ENCODE data around the gene RBP3. TPM values are rescaled to one million over a fixed set of nuclear protein-coding genes. Genes with fewer than 3 reads are reported as not detected.

RBP3 gene
- polyA plus RNA-seq, 6 donors from 2014 or later: not detected

DNA sequence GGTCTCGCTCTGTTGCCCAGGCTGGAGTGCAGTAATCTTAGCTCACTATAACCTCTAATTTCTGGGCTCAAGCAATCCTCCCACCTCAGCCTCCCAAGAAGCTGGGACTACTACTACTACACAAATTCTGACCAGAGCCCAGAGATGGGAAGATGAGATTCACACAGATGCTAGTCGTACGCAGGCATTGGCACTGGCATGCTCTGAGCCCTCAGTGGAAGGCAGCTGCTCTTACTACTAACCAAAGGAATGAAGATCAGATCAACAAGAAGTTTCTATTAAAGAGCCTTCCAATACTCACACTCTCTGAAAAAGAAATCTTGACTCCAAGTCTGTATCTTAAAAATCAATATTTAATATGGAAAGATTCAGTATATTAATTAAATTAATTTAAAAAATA is 15.2 kb upstream of the RBP3 start:
- DNase-seq (no peak), ATAC-seq (ENCODE audit: low read depth in 2 of 2) (no peak)
- Mint-ChIP-seq H3K27me3 (peaks cover 18 to 23% (median 23%) of the 10 kb centered on the region in 3 donors), H3K36me3 (no peaks in the 10 kb centered on the region), H3K4me1 (peaks cover 0 to 8% (median 0%) of the 10 kb centered on the region in 3 donors), H3K9me3 (peaks cover 0 to 8% (median under 1%) of the 10 kb centered on the region in 7 donors), H3K27ac (no peak overlapping the region), H3K4me3 (no peak overlapping the region)

- Mint-ChIP-seq H3K27me3 (peaks cover 22 to 23% (median 23%) of the 10 kb centered on the region in 3 donors), H3K4me1 (peaks cover 0 to 2% (median 0%) of the 10 kb centered on the region in 3 donors), H3K4me3 (no peak overlapping the region), H3K27ac (no peak overlapping the region), H3K36me3 (no peaks in the 10 kb centered on the region), H3K9me3 (peaks cover 0 to 2% (median 0%) of the 10 kb centered on the region in 7 donors)
- no peak for DNase-seq
- no peak for ATAC-seq (ENCODE audit: low read depth in 2 of 2)
Observed at GRCh38 chr10:47333532-47333931, 14.6 kb upstream of the RBP3 start.

DNA sequence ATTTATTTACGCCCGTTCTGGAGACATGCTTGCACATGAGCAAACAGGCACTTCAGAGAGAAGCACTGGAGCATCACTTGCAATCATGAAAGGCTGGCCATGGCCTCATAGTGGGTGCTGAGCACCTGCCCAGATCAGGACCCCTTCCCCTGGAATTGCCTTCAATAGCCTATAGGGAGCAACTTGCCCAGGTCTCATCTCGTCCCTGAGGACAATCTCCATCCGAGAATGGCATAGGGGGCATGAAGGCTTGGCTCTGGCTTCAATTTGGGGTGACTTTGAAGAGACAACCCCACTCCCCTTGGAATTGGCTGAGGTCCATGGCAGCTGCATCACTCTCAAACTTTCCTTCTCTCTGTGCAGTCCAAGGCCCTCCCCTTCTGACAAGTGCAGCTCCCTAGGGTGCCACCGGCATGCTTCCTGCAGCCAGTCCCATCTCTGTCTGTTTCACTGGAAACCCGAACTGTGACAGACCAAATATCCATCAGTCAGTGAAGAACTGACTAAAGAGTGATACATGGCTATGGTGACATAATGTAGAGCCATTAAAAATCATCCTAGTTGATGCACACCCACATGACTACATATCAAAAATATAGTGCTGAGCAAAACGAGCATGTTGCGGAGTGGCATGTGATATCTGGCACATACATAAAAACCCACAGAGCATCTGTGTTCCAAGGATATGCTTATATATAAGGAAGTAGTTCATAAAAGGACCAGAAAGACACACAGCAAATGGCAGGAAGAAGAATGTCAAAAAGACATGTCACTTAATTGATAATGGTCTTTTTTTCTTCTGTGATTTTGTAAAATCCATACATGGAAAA is 13.5 kb upstream of the RBP3 start:
- ATAC-seq (ENCODE audit: low read depth in 2 of 2) (no peak), DNase-seq (no peak)
- Mint-ChIP-seq H3K36me3 (no peaks in the 10 kb centered on the region), H3K4me1 (peaks cover 0 to 3% (median 0%) of the 10 kb centered on the region in 3 donors), H3K4me3 (no peak overlapping the region), H3K27ac (no peak overlapping the region), H3K9me3 (no peaks in the 10 kb centered on the region), H3K27me3 (peaks cover 24 to 30% (median 28%) of the 10 kb centered on the region in 3 donors)

DNA sequence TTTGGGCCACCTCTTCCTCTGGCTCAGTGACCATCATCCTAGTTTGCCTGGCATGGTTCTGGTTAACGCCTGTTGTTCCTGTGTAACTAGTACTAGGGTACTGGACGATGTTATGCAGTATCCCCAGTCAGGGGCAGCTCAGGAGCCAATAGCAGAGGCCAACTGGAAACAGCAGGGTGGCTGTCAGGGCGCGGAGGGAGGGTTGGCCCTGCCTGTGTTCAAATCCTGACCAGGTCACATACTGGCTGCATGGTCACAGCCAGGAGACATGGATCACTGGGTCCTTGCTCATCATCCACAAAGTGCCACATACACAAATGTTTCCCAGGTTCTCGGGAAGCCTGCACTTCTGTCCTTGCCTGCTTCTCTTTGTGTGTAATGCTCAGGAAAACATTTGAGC is 12.3 kb upstream of the RBP3 start:
- DNase-seq (no peak), ATAC-seq (ENCODE audit: low read depth in 2 of 2) (no peak)
- Mint-ChIP-seq H3K4me1 (peaks cover 4 to 14% (median 8%) of the 10 kb centered on the region in 3 donors), H3K27ac (no peak overlapping the region), H3K27me3 (peaks cover 33 to 43% (median 40%) of the 10 kb centered on the region in 3 donors), H3K4me3 (no peak overlapping the region), H3K9me3 (no peaks in the 10 kb centered on the region), H3K36me3 (no peaks in the 10 kb centered on the region)

DNA sequence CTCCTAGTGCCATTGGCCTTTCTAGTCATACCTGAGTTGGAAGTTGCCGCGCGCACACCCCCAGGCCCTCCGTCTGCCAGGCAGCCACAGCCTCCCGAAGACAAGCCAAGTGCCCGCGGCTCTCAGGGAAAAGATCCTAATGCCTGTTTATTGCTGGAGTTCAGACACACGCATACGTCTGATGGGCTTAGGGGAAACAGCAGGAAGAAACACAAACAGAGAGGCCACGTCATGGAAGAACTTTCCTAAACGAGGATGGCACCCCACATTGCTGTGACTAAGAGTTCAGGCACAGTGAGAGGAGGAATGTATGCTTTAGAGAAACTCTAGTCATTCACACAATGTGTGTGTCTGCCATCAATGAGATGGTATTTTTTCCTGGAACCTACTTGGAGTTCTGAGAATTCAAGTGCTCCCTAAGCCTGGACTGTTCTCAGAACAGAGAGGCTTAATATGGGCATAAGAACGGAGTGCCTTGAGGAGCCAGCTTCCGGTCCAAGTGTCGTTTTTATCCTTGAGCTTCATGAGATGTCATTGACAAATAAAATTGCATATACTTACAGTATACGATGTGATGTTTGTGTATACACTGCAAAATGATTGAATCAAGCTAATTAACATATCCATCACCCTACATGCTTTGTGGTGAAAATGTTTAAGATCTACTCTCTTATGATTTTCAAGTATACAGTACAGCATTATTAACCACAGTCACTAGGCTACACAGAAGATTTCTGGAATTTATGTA is 11.6 kb upstream of the RBP3 start:
- H3K9me3 Mint-ChIP-seq: no peaks in the 10 kb centered on the region
- ATAC-seq (ENCODE audit: low read depth in 2 of 2) (no peak), DNase-seq (no peak)
- no peaks in the 10 kb centered on the region for H3K36me3 Mint-ChIP-seq
- H3K4me1 Mint-ChIP-seq: peaks cover 4 to 14% (median 8%) of the 10 kb centered on the region in 3 donors
- H3K27ac Mint-ChIP-seq: no peak overlapping the region
- peaks cover 33 to 47% (median 47%) of the 10 kb centered on the region in 3 donors for H3K27me3 Mint-ChIP-seq
- no peak overlapping the region for H3K4me3 Mint-ChIP-seq

DNA sequence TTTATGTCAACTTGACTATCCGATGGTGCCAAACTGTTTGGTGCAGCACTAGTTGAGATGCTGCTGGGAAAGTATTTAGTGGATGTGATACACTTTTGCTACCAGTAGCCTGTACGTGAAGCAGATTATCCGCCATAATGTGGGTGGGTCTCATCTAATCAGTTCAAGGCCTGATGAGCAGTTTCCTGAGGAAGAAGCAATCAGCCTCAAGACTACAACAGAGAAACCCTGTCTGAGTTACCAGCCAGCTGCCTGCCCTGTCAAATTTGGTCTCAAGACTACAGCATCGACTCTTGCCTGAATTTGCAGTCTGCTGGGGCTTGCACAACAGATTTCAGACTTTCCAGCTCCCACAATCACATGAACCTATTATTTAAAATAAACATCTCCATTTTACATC is 10.9 kb upstream of the RBP3 start:
- Mint-ChIP-seq H3K9me3 (no peaks in the 10 kb centered on the region), H3K27me3 (peaks cover 33 to 50% (median 47%) of the 10 kb centered on the region in 3 donors), H3K4me1 (peaks cover 4 to 14% (median 8%) of the 10 kb centered on the region in 3 donors), H3K4me3 (no peak overlapping the region), H3K27ac (no peak overlapping the region), H3K36me3 (no peaks in the 10 kb centered on the region)
- no peak for ATAC-seq (ENCODE audit: low read depth in 2 of 2)
- no peak for DNase-seq

GRCh38 chr10:47339186-47339735 is 8.9 kb upstream of the RBP3 start:
- no peak for ATAC-seq (ENCODE audit: low read depth in 2 of 2)
- no peaks in the 10 kb centered on the region for H3K9me3 Mint-ChIP-seq
- H3K27ac Mint-ChIP-seq: no peak overlapping the region
- H3K4me1 Mint-ChIP-seq: peaks cover 4 to 14% (median 8%) of the 10 kb centered on the region in 3 donors
- no peaks in the 10 kb centered on the region for H3K36me3 Mint-ChIP-seq
- no peak overlapping the region for H3K4me3 Mint-ChIP-seq
- H3K27me3 Mint-ChIP-seq: peaks cover 33 to 54% (median 38%) of the 10 kb centered on the region in 3 donors
- no peak for DNase-seq

GRCh38 chr10:47339759-47340607 is 8.2 kb upstream of the RBP3 start:
- DNase-seq (no peak), ATAC-seq (ENCODE audit: low read depth in 2 of 2) (peak in 1 of 2 donors; percentile 21)
- peaks cover 4 to 14% (median 8%) of the 10 kb centered on the region in 3 donors for H3K4me1 Mint-ChIP-seq
- no peaks in the 10 kb centered on the region for H3K9me3 Mint-ChIP-seq
- no peak overlapping the region for H3K4me3 Mint-ChIP-seq
- H3K27me3 Mint-ChIP-seq: peaks cover 29 to 47% (median 38%) of the 10 kb centered on the region in 3 donors
- no peak overlapping the region for H3K27ac Mint-ChIP-seq
- H3K36me3 Mint-ChIP-seq: no peaks in the 10 kb centered on the region

- Mint-ChIP-seq H3K4me3 (no peak overlapping the region), H3K4me1 (peaks cover 4 to 14% (median 8%) of the 10 kb centered on the region in 3 donors), H3K27ac (no peak overlapping the region), H3K9me3 (no peaks in the 10 kb centered on the region), H3K27me3 (peaks cover 24 to 40% (median 38%) of the 10 kb centered on the region in 3 donors), H3K36me3 (no peaks in the 10 kb centered on the region)
- ATAC-seq (ENCODE audit: low read depth in 2 of 2) (peak in 1 of 2 donors; percentile 41), DNase-seq (peak; percentile 29)
Observed at GRCh38 chr10:47340608-47341170, 7.5 kb upstream of the RBP3 start.

- H3K4me1 Mint-ChIP-seq: peaks cover 3 to 6% (median 4%) of the 10 kb centered on the region in 3 donors
- H3K4me3 Mint-ChIP-seq: no peak overlapping the region
- H3K36me3 Mint-ChIP-seq: no peaks in the 10 kb centered on the region
- ATAC-seq (ENCODE audit: low read depth in 2 of 2) (no peak), DNase-seq (no peak)
- peak overlapping the region in 1 of 6 donors; percentile 9 for H3K27ac Mint-ChIP-seq
- H3K9me3 Mint-ChIP-seq: no peaks in the 10 kb centered on the region
- peaks cover 3 to 18% (median 16%) of the 10 kb centered on the region in 3 donors for H3K27me3 Mint-ChIP-seq
Observed at GRCh38 chr10:47344996-47345870, 2.9 kb upstream of the RBP3 start.

GRCh38 chr10:47346581-47347302 is 1.4 kb upstream of the RBP3 start:
- Mint-ChIP-seq H3K9me3 (no peaks in the 10 kb centered on the region), H3K4me3 (no peak overlapping the region), H3K27ac (no peak overlapping the region), H3K4me1 (no peaks in the 10 kb centered on the region), H3K36me3 (no peaks in the 10 kb centered on the region), H3K27me3 (peaks cover 0 to 7% (median 1%) of the 10 kb centered on the region in 3 donors)
- no peak for DNase-seq
- no peak for ATAC-seq (ENCODE audit: low read depth in 2 of 2)
